LNCAP (cell line): ENCODE measurements around the gene TRIM40.
A peak's percentile ranks its signal among the peaks of the same experiment; 100 is the strongest.

ENCODE experiments used
- TF ChIP-seq, protein P1 (sequence below): fragments of 450-650 bp; IDR thresholded peaks from 2 replicates; pipeline ENCODE4 v1.5.1; 2017; ENCODE audit warnings: mild to moderate bottlenecking

The TRIM40 gene

DNA sequence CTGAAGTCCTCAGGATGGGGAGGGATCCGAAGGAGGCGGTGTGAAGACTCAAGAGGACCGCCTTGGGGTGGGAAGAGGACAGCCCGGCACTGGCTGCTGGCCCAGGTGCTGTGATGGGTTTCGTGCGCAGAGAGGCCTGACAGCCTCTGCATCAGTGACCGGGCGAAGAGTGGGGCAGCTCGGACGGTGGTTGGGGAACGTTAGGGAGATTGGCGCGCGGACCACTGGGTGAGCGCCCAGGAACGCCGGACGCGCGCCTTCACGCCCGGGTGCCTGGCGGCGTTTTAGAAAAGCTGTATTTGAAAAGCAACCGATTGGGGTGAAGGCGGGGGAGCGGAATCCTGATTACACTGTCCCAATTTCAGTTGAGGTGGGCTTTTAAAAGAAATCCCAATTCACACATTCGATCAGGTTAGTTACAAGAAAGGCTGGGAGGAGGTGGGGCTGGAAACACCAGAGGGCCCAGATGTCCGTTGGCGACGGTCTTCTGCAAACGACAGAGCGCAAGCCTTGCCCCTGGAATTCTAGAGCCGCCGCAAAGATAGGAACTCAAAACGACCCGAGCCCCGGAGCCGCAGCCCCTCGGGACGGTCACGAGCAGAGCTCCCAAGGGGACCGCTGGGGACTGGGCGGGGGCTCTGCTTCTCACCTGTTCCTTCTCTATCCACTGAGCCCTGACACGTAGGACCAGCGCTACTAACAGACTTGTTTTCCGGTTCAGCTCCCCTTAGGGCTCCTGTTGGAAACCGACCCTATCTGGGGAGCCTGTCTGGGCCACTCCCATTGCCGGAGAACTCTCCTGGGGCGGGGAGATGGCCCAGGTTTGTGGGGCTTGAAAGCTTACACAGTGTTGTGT lies 8.5 kb upstream of the TRIM40 start:
- TF ChIP-seq, protein P1, sequence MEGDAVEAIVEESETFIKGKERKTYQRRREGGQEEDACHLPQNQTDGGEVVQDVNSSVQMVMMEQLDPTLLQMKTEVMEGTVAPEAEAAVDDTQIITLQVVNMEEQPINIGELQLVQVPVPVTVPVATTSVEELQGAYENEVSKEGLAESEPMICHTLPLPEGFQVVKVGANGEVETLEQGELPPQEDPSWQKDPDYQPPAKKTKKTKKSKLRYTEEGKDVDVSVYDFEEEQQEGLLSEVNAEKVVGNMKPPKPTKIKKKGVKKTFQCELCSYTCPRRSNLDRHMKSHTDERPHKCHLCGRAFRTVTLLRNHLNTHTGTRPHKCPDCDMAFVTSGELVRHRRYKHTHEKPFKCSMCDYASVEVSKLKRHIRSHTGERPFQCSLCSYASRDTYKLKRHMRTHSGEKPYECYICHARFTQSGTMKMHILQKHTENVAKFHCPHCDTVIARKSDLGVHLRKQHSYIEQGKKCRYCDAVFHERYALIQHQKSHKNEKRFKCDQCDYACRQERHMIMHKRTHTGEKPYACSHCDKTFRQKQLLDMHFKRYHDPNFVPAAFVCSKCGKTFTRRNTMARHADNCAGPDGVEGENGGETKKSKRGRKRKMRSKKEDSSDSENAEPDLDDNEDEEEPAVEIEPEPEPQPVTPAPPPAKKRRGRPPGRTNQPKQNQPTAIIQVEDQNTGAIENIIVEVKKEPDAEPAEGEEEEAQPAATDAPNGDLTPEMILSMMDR = no peak

DNA sequence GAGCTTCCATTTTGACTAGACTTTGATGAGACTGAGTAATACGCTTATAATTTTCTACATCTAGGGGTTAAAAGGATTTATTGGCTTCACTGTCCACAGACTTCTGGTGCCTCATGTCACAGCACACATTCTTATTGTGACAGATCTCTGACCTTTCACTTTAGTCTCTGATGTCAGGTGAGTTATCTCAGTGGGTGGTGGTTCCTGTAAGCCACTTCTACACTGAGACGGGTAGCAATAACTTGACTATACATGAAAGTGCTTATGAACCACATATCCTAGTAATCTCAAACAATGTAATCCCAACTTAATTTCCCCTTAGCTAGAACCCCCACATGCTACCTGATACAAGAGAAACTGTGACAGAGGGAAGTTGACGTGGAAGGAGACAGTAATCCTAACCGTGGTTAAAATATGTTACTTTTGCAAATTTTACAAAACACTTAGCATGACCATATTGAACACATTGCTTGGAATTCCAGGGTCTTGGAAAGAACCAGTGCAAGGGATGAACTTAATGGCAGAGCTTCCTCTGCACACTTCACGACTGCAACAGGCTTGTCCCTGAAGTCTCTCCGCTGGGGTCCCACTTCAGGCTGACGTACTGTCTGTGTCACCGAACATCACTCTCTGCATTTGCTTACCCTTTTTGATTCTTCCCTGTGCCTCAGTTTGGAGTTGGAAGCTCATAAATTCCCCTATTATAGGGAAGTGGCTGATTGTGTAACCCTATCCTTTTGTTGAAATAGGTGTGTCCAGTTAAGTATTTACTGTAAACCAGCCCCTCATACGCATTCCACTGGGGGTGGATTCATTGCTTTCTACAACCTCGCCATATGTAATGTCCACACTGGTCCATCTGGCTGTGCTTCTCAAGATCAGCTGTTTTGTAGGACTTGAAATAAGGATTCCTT lies 6.4 kb upstream of the TRIM40 start:
- TF ChIP-seq, protein P1 = no peak

DNA sequence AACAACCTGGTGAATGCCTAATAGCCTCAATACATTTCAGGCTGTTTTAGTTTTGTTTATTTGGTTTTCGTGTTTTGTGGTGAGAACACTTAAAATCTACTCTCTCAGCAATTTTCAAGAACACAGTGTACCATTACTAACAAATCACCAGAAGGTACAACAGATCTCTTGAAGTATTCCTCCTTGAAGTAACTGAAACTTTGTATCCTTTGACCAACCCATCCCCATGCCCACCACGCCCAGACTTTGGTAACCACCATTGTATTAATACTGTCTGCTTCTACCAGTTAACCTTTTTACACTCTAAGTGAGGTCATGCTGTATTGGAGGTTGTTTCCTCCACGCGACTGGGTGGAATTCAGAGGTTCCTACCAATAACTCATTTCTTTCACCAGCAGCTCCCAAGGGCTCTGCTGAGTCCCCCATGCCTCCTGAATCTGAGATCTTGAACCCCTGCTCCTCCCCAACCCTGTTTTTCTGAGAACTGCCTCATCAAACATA lies 5.7 kb upstream of the TRIM40 start:
- TF ChIP-seq, protein P1 = no peak

DNA sequence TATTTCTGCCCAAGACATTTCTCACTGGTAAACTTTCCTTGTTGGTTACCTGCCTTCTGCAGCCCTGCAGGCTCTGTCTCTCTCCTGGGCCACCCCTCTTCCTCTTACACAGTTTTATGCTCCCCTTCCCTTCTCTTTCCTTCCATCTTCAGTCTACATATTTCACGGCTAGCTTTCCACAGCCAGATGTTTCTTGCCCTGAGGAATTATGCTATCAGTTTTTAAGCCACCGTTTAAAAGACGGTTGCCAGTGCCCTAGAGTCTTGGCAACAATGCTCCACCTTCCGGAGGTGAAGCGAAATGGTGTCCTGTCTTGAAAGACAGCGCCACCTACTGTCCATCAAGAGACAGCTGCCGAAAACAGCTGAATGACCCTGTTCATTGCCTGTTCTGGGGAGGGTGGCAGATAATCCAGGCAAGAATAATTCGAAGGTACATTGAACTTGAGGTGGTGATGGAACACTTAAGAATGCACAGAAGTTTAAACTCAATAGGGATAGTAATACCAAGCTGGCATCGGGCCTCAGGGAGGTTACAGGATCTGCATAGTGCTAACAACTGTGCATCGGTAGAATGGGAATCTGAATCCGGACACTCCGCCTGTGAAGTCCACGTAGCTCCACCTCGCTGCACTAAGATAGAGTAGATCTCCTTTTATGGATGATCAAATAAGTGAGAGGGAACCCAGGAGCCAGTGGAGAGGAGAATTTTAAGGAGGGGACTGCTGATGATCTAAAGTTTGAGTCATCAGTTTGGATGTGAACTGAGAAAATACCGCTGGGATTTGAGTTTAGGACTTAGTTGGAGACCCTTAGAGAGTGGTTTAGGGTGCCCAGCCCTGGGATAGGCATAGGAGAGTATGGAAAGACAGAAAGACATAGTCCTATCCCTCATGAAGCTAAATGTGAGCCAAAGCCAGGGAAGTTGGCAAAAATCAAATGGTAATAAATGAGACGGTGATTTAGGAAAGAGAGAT lies 4.8 kb upstream of the TRIM40 start:
- TF ChIP-seq, protein P1 = peak; percentile 98

DNA sequence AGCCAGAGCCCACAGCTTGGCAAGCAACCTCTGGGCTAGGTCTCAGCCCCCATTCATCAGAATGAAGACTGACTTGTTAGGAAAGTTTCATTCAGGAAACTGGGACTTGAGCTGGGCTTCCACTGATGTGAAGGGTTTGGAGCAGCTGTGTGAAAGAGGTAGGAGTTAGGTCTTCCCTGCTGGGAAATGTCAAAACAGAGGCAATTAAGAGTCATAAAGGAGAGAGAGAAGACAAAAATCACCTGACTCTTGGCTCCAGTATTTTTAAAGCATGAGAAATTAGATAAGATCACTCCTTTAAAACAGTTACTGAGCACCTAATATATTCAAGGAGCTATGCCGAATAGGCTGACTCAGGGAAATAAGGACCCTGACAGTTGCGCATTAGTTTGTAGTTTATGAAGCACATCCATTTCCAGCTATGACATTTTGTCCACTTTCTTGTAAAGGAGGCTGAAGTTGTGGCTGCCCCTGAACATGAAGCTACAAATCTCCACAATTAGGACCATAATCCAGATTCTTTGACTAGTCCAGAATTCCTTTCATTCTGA lies 3.9 kb upstream of the TRIM40 start:
- TF ChIP-seq, protein P1 = no peak

DNA sequence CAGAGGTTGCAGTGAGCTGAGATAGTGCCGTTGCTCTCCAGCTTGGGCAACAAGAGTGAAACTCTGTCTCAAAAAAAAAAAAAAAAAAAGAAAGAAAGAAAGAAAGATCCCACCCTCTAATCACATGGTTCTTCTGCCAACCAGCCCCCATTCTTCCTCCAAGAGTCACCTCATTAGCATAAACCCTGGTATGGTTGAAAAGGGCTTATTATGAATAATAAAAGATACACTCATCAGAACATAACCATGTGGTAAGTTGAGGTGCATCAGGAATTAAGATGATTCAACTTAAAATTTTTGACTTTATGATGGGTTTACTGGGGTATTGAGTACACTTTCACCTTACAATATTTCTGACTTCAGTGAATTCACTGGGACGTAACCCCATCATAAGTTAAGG lies 793 bp upstream of the TRIM40 start:
- TF ChIP-seq, protein P1 = no peak
